ENCODE data around the gene TTLL11.

Gene TTLL11

DNA sequence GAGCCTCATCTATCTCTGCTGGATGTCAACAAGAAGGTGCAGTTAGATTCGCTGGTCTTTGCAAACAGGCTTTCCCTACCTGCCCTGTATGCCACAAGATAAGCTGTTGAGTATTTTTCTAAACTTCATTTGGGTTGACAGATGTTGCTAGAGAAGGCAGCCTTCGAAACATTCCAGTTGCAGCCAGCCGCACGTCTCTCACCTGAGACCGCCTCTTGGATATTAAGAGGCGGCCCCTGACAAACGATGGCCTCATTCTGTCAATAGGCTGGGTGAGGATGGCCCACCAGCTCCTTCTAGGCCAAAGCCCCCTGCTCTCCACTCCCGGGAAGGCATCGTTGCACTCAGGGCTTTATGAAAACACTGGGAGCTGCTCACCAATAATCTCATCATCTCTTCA lies 260.0 kb downstream of the TTLL11 start:
- no peak for DNase-seq (ENCODE audit: low spot score)

DNA sequence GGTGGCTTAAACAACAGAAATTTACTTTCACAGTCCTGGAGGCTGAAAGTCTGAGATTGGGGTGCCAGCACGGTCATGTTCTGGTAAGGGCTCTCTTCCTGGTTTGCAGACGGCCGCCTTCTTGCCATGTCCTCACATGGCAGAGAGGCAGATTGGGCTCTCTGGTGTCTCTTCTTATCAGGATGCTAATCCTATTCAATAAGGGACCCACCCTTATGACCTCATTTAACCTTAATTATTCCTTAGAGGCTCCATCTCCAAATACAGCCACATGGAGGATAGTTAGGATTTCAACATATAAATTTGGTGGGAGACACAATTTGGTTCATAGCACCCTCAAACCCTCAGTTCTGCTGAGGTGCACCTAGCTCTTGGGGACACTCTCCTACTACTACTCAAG lies 261.2 kb downstream of the TTLL11 start:
- DNase-seq (ENCODE audit: low spot score), result no peak

DNA sequence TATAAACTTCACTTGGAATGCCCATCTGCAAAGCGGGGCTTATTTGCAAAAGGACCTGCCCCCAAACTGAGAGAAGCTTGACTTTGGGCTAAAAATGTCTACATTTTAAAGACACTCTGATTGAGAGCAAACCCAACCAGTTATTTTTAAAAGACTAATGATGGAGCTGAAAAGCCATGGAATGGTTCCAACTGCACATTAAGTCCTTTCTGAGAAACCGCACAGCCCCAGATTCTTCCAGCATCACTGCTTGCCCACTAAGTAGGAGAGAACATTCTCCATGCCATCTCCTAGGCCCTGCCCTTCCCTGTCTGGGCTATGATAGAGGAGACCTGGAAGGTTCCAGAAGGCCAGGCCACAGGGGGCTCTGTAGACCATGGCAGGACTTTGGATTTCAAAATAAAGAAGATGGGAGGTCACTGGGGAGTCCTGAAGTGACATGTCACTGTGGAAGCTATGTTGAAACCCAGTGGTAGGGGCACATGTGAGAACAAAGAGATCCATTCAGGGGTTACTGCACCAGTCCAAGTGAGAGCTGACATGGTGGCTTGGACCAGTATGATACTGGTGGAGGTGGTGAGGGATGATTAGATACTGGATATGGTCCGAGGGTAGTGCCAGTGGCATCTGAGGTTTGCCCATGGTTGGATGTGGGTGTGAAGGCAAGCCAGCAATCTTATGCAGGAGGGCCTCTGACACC lies 262.5 kb downstream of the TTLL11 start:
- DNase-seq (ENCODE audit: low spot score), result no peak

DNA sequence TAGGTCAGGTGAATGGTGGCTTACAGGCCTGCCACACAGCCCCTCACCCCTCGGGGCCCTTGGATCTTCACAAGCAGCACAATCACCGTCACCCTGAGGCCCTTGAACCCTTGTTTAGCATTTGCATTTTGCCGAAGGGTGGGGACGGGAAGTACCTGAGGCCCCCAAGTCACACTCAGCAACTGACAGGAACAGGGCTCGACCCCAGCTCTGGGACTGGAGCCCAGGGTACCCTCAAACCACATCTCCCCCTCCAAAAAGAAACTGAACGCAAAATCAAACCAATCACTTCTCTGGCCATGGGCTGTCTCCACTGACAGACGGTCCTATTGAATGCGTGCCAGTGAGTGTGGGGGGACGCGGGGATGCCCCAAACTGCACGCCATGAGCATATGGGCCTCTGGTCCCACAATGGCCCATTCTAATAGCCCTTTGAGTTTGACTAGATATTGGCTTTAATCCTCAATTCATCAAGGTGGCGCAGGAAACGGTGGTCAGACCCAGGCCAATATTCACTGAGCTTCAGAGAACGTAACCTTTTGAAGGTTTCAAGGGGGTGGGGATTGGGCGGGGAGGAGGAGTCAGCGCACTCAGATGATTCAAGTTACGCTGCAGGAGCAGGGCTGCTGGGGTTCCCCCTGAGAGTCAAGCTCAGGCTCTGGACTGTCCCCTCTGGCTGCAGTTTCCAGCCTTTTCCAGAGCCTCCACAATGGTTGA lies 265.7 kb downstream of the TTLL11 start:
- DNase-seq (ENCODE audit: low spot score), result no peak

DNA sequence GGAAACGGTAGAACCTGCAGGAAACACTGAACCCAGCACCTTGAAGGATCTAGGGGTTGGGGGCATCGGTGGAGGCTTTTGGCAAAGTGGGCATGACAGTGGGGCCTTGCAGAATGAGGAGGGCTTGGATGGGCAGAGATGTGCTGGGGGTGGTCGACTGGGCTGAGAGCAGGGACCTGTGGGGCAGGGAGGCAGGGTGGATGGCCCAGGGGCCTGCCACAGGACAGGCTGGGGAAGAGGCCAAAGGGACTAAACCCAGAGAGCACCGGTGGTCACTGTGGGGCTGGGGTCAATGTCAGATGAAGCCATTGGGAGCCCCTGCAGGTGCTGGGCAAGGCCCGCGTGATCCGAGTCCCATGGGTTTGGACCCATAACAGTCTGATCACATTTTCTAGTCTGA lies 266.4 kb downstream of the TTLL11 start:
- no peak for DNase-seq (ENCODE audit: low spot score)

DNA sequence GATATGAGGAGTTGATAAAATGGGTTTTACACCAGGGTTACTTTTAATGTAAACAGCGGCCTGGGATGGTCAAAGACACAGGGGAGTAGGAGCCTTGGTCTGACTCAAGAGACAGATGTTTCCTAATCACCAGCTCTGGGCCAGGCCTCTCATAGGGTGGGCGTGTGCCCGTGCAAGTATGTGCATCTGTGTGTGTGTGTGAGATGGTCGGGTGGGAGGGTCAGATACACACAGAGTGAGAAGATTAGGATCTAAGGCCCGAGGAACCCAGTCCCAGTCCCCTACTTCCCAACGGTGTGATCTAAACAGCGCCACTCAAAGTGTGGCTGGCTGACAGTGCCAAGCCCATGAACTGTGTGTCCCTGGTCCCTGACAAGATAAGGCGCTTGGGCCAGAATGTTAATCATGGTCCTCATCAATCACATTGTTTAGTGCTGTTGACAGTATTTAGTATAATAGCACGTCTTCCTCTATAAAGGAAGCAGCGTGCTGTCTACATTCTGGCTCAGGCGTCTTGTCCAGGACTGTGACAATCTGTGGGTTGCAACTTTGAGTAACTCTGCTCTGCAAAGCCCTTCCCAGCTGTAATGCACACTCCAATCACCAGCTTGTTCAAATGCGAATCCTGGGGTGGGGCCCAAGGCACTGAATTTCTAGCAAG lies 267.9 kb downstream of the TTLL11 start:
- no peak for DNase-seq (ENCODE audit: low spot score)

DNA sequence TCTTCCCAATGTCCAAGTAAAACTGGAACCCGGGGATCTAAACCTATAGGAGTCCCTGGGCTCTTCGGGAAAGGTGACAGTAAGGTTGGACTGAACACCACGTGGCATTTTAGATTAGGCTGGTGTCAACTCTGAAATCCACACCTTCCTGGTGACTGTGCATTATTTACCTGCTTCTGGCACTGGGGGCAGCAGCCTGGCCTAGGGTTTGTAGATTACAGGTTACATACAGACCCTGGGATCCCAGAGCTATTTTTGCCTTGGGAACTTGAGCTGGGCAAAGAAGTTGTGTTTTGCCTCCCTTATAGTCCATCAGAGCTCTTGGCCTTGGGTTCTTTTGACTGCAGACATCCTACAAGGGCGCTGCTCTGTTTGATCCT lies 268.5 kb downstream of the TTLL11 start:
- DNase-seq (ENCODE audit: low spot score), result no peak

DNA sequence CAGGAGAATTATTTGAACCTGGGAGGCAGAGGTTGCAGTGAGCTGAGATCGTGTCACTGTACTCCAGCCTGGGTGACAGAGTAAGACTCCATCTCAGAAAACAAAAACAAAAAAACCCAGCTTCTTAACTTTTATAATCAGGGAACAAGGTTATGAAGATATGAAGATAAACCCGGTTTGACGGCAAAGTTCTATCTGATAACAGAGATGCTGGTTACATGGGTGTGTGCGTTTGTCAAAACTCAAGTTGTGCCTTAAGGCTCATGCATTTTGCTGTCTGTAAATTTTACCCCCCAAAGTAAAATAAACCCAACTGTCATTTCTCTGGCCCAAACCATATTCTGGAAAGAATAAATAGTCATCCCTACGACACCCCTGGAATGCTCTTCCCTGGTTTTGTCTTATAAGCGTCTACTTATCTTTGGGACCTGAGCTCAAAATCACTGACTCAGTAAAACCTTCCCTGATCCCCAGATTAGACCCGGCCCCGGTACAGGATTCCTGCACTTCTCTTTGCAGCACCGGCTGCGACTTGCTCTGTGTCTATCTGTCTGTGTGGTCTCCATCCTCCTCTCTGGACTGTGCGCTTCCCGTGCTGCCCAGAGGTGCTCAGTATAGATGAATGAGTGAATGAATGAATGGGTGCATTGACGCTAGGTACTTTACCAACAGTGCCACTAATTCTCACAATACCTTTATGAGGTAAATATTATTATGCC lies 269.5 kb downstream of the TTLL11 start:
- no peak for DNase-seq (ENCODE audit: low spot score)

DNA sequence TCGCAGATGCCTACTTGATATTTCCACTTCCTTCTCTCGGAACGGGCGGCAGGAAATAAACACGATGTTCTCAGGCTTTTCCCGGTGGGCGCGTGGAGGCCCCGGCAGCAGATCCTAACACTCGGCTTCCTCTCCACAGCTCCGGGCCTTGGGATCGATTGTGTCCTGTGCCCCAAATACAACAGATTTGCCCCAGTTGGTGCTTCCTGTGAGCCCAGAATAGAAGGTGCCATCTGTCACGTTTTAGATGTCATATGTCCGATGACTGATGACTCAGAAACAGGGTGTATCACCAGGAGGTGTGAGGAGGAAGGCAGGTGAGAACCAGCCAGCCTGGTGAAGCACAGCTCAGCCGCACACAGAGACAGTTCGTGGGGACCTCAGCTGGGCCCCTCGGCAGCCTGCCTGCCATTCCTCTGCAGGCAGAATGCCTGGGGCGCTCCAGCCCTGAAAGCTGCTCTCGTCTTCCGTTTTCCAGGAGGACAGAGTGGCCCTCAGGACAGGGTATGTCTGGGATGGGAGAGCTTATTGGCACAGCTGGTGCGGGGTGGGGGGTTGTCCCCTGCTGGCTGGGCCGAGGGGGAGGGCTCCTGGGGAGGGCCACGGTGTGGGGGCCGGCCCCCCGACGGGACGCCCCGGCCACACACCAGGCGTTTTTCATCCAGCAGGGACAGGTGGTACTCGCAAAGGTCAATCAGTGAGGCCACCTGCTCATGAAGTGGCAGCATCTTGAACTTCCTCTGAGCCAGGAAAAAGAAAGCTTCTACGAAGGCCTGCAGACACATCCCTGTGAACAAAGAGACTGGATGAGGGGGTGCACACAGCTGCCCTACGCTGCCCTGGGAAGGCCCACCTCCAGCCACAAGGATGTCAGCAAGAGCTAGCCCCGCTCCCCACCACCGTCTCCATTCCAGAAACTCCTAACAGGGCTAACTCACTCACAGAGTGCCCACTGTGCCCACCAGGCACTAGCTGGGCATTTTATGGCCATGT lies 270.7 kb downstream of the TTLL11 start:
- no peak for DNase-seq (ENCODE audit: low spot score)

DNA sequence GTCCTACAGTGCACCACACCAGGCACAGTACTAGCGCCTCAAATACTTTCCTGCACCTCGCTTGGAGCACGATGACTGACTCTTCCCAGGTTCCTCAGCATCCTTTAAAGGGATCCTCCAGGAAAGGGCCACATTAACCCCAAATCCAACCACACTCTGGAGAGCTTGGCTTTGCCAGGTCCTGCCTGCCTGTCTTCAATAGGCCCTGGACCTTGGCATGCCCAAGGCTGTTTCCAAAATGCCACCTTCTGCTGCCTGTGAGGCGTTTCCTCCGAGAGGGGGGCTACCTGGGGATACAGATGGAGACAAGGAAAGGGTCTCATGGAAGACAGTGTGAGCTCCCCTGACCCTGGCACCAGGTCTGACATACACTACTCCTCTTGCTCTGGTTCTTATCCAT lies 271.8 kb downstream of the TTLL11 start:
- DNase-seq (ENCODE audit: low spot score), result no peak

DNA sequence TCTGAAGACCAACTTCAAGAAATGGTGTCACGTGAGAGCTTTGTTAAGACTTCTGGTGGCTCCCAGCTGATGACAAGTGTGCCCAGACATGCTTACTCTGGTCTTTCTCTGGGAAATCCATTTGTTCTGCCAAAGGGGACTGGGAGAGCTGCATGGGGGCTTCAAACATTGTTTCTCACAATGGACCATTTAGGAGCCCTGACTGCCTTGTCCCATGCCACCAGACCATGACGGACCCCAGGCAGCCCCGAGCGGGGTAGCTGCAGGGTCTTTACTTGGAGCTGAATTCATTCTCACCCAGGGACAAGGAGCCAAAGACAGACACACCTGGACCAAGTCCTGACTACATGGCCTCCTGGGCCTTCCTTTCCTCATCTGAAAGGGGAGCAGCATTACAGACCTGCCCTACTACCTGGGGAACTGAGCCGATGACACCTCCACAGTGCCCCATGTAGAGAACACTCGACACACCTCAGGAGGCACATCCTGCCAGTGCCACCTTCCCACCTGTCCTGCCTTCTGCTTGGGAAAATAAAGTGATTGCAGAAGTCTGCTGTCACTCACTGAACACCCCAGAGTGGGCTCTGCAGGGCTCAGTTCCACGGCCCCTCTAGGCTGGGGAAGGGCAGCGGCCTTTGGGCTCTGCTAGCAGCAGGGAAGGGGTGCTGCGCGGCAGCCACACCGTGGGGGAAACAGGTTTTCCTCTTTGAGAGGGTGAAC lies 272.7 kb downstream of the TTLL11 start:
- no peak for DNase-seq (ENCODE audit: low spot score)

DNA sequence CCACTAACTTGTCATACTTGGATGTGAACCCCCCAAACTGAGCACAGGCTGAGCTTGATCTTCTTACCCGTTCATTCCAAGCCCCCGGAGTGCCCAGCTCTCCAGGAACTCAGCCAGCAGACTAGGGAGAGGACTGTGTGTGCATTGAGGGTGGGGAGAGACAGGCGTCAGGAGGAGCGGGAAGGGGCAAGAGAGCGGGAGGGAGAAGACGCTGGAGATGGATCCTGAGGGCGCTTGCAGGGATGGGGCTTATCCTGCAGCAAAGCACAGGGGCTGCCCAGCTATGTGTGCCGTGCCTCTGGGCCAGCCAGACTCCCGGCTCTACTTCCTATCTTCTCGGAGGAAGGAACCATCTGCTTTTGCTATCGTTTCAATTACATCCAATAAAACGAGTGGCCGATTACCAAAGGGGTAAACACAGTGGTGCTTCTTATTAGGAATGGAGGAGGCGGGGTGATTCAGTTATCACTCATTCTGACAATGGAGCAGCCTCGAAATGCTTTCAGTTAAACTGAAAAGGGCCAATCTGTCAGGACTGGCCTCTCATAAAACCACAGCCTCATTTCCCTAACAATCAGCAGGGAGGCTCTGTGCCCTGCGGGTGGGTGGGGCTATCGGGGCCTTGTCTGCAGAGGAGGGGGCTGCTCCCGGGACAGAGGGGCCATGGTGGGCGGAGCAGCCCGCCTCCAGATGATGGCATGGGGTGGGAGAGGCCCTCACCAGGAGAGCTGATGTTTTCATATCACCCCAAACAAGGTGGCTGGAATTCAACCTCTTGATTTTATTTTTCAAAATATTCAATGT lies 273.5 kb downstream of the TTLL11 start:
- no peak for DNase-seq (ENCODE audit: low spot score)

DNA sequence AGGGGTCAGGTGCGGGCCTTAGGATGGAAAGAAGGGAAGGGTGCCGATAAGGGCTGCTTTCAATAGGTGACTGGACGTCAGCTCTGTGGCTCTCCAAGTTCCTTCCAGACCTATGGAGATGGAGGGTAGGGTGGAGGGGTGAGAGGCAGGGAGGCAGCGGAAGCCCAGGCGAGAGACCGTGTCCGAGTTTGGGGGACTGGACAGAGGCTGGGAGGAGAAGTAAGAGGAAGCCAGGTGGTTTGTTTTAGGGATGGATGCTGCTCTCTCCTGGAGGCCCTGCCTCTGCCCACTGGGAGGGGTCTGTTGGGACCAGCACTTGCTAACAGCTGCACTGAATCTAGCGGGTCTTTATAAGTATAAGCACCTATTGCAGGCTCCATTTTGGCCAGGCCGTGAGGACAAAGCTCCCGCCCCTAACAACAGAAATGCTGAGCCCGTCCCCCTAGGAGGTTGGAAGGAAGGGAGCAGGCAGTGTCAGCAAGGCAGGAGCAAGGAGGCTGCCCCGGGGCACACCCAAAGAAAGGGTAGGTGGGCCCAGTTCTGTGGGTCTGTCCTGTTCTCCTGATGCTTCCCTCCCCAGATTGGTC lies 274.2 kb downstream of the TTLL11 start:
- no peak for DNase-seq (ENCODE audit: low spot score)

DNA sequence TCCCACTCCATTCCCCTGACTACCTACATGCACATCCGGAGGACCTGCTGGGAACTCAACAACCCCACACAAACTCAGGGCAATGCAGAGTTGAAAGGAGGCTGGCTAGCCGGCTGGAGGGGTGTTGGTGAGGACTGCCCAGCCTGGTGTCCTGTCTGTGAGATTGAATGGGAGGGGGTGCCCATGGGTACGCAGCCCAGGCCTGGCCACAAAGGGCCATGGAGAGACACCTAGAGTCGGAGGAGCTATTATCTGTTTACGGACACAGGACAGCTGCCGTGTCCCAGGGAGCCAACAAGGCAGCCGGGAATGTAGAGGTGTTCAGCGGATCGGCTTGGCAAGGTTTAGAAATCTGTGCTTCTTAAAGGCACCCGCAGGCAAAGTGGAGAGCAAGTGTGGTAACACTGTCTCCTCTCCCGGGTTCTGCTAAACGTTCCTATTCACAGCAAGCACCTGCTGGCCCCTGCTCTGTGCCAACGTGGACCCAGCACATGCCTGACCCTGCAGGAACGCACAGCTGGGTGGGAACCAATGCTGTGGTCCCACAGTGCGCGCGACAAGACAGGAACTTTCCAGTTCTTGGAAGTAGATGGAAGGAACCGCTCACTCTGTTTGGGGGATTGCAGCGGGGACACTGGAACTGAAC lies 275.0 kb downstream of the TTLL11 start:
- no peak for DNase-seq (ENCODE audit: low spot score)

DNA sequence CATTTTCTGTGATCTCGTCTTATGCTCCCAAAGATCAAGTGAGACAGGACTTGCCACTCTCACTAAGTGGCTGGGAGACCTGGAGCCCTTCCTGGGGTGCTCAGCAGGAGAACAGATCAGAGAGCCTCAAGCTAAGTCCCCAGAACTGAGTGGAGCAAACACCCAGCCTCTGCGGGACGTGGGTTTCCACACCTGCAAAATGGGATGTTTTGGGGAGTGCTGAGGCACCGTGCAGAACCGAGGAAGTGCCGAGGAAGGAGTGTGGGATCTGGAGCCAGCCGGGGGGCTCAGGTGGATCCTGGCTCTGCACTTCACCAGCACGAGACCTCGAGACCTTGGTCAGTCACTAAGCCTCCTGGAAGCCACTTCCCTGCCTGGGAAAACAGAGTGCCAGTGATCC lies 275.6 kb downstream of the TTLL11 start:
- no peak for DNase-seq (ENCODE audit: low spot score)

DNA sequence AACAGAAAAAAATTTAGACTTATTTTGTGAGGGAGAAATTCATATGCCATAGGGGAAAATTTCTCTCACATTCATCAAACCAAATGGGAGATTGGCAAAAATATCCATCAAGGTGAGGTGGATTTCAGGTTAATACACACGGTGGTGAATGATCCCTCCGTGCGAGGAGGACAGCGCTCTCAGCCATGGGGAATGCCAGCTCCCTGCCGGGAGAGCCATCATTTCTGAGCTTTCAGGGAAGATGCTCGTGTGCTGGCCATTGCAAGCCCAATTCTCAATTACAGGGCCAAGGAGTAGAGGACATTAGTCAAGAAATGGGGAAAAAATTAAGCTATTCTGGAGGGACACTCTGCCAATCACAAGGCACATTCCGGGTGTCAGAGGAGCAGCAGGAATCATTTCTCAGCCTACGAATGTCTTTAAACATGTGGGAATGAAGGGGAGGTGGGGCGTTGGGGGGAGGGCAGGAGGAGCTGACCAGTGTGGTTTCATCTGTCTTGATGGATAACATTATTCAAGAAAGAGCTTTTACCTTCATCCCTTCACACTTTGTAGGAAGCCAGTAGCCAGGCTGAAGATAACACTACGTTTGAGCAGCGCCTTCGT lies 276.2 kb downstream of the TTLL11 start:
- no peak for DNase-seq (ENCODE audit: low spot score)

DNA sequence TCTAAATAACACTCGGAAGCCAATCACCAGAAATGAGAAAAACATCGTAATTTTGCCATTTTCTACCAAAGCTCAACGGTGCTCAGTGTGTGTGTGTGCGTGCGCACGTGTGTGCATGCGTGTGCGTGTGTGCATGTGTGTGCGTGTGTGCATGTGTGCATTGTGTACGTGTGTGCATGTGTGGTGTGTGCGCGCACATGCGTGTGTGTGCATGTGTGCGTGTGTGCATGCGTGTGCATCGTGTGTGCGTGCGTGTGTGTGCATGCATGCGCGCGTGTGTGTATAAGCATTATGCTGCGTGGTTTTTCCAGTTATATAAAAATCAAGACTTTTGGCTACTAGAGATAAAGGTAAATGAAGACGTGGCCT lies 276.7 kb downstream of the TTLL11 start:
- no peak for DNase-seq (ENCODE audit: low spot score)

DNA sequence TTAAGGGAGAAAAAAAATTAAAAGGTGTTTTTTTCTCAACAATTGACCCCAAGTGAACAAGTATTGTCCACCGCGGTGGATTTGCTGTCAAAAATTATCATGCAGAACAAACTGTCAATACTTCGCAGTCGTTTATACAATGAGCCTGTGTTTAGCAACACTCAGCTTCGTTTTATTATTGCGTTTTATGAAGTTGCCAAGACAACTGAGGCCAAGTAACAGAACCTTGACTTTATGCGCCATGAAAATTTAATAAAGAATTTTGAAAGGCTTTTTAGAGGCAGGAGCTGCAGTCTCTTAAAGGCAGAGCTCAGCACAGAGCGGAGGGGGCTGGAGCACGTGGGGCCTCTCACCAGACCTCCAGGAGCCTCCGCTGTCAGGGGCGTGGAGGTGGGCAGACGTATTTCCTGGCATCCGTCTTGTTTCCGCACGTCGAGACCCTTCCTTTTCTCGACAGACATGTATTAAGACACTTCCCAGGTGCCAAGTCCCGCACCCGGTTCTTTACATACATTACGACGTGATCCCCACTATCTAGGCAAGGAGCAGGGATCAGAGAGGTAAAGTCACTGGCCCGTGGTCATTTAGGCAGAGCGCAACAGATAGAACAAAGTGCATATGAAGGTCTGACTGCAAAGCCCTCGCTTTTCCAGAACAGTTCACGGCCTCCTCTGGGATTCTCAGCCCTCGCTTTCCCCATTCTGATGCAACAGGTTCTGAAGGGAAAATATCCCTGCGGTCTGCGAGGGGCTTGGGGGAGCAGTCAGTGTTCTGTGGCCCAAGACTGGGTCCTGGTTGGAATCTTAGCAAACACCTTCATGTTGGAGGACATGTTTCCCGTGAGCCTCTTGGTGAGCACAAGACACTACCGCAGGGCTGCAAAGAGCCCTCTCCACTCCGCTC lies 277.3 kb downstream of the TTLL11 start:
- DNase-seq (ENCODE audit: low spot score), result no peak
